Stimulated activated CD4-positive, alpha-beta T cell treated with anti-CD3 and anti-CD28 coated beads, Interleukin-1b, Interleukin-23, amount 100 ng/mL, for 1 hour (primary cell): ENCODE measurements around the gene KDM4C.

Source experiments
- DNase-seq, 2 donors: peaks; one replicate each; pipeline ENCODE4 v3.0.0-alpha.2; 2020; ENCODE audit warnings: low read depth in 2 of 2

Gene KDM4C

GRCh38 chr9:7042124-7042523, 284.4 kb downstream of the KDM4C start:
- DNase-seq = no peak

DNA sequence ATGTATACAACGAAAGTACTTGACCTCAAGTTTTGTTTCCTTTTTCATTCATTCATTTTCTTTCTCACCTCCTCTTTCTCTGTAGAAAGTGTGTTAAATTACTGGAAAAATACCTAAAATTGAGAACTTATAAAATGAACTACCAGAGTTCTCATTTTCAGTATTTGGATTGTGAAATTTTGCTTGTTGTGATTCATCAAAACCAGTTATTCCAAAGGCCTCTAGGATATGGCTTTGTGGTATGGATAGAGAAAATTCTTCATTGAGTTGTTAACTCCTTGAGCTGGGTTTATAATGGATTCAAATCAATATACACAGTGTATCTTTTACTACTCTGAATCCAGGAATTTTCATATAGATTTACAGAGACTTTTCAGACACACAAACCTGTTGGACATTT, 287.6 kb downstream of the KDM4C start:
- no peak for DNase-seq

DNA sequence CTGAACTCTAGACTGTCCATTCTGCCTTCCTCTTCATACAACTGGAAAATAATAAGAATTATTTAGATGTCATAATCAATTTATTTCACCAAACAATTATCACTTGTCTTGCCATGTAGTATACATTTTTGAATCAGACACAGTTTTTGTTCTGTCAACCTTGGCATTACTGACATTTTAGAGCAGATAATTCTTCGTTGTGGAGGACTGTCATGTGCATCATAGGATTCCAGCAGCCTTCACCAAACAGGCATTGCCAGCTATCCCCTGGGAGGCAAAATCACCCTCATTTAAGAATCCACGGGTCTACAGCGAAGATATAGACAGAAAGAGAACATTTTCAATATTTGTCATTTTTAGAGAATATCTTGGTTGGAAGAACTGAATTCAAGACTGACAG, 293.9 kb downstream of the KDM4C start:
- DNase-seq = no peak

GRCh38 chr9:7053903-7054302, 296.1 kb downstream of the KDM4C start:
- no peak for DNase-seq

GRCh38 chr9:7055171-7055903, 297.6 kb downstream of the KDM4C start:
- no peak for DNase-seq

- no peak for DNase-seq
Observed at GRCh38 chr9:7056254-7056653, 298.5 kb downstream of the KDM4C start.

DNA sequence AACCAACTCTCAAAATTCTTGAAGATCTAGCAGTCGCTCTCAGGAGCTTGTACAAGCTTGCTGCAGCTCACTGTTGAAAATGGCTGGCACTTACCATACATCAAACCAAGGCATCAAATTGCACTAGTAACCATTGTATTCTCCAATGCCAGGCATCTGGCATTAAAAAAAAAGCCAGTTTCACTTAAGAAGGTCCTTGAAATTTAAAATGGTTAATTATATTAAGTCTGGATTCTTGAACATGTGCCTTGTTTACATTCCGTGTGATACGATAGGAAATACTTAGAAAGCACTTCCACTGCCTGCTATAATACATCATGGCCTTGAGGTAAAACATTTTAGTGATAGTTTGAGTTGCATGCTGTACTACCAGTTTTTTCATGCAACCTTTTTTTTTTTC, 300.7 kb downstream of the KDM4C start:
- DNase-seq = no peak

GRCh38 chr9:7067169-7067568, 309.4 kb downstream of the KDM4C start:
- DNase-seq = no peak

GRCh38 chr9:7071916-7072315, 314.1 kb downstream of the KDM4C start:
- DNase-seq = no peak

- DNase-seq = no peak
Observed at GRCh38 chr9:7073706-7074105, 315.9 kb downstream of the KDM4C start.

- DNase-seq = no peak
Observed at GRCh38 chr9:7075154-7075553, 317.4 kb downstream of the KDM4C start.

DNA sequence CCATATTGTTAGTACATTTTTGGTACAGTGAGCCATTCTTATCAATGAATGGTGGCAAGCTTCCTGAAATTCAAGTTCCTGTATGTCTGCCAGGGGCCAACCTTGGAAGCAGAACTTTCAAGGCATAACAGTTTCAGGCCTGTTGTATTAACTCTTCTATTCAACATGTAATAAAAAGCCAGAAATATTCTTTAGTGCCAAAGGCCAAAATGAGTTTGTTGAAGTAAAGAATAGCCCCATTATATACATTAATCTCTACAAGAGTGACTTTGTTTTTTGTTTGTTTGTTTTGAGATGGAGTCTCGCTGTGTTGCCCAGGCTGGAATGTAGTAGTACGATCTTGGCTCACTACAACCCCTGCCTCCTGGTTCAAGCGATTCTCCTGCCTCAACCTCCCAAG, 321.3 kb downstream of the KDM4C start:
- no peak for DNase-seq

GRCh38 chr9:7081065-7081600, 323.4 kb downstream of the KDM4C start:
- no peak for DNase-seq

- no peak for DNase-seq
Observed at GRCh38 chr9:7083192-7083591, 325.4 kb downstream of the KDM4C start.

GRCh38 chr9:7085357-7085756, 327.6 kb downstream of the KDM4C start:
- no peak for DNase-seq

DNA sequence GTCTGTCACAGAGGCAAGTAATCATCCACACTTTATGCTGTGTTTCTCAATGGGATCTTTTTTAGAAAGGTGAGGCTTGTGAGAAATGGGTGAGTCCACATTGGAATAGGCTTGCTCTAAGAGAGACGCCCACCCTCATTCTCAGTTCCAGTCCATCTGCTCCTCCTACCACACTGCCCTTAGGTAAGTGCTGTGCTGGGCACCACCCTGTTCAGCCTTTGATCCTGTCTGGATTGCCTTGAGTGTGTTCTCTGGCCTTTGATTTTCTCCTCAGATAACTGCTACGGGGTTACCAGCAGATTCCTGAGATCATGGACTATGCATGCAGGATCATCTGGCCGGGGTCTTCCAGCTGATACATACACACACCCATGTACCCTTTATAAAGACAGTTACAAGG, 328.6 kb downstream of the KDM4C start:
- no peak for DNase-seq

DNA sequence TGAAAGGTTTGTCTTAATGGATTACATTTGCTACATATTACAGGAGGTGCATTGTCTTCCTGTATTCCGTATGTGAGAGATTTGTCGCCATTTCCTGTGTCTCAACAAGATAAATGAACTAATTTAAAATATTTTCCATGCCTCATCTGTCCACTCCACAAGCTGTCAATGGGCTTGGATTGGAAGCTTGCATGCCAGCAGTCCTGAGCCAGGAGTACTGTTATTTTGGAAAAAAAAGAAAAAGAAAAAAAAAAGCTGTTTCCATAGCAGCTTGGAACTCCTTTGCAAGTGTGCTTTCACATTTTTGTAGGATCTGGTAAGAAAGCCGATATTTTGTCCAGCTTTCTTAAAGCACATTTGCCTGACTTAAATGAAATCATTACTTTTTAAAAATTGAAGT, 330.8 kb downstream of the KDM4C start:
- no peak for DNase-seq

DNA sequence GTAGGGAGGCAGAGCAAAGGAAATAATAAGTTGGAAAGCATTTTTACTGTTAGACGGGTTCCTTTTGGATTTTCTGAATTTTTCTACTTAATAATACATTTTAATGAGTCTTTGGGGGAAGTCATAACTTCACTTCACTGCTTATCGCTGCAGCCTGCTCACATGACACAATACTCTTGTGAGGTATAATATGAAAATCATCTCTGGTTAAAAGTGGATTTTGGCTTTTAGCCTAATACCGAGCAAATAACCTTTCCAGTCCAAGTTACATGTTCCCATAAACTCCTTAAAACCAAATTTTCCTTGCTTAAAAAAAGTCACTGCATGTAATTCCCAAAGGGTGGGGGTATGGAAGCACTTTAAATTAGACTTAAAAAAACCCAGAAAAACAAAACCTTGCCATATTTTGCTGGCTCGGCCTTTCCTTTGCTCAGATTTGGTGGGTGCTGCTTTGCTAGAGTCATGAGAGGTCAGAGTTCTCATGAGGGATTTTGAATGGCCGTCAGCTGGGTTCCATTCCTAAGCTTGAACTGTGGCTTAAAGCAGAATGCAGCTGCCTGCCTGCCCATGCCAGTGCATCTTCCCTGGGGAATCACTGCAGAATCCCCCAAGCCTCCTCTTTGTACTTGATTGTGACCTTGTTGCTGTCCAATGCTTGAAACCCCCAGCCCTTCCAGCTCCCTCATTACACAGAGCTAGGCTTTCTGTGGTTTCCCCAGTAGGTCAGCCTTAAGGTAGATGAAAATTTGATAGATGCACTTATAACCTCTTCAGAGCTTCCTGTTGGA, 331.8 kb downstream of the KDM4C start:
- DNase-seq = no peak

DNA sequence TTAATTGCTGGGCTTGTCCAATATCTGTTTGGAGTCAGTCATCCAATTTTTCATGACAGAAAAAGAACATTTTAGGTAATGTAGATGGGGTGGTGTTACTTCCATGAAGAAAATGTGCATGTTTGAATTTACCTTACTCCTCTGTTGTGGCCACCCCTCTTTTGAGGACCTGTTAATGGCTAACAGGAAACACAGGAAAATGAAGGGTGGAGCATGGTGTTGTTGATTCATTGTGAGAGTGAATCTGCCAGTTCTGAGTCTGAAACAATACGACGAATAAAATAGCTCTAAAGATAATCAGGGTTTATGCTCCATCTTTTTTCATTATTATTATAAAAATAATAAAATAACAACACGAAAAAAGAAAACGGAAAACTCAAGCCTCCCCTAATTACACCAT, 335.3 kb downstream of the KDM4C start:
- DNase-seq = no peak

- DNase-seq = no peak
Observed at GRCh38 chr9:7094052-7094451, 336.3 kb downstream of the KDM4C start.

DNA sequence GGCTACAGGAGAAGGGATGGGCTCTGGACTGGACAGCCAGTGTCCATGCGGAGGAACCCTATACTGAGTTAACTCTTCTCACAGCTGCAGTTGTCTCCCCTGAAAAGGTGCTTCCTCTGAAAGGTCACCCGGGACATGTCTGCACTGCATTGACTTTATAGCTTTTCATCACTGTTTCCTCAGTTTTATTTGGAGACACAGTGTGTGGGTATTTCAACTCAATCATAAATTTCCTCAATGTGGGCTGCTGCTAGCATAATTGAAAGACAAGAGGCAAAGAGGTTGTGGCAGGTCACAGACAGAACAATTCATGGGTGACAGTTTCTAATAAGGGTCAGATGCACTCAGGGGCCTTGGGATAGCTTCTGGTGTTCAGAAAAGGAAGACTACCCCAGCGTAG, 336.8 kb downstream of the KDM4C start:
- no peak for DNase-seq

DNA sequence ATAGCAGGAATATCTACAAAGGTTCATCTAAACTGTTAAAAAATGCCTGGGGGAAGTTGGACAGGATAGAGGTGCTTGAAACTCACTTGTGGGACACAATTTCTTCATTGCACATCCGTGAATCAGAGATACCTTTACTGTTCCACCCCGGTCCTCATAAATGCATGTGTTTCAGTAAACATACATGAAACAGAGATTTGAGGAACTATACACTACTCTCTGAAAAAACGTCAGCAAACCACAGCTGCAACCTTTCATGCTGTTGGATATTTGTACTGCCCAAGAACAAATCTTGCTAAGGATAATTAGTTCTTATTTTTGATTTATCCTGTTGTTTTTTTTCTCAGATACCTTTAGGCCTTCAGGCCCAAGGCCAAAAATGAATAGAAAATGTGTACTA, 337.3 kb downstream of the KDM4C start:
- no peak for DNase-seq

- DNase-seq = no peak
Observed at GRCh38 chr9:7097040-7097715, 339.4 kb downstream of the KDM4C start.
